GM19043 (cell line): ENCODE results near the gene DOHH.
"Not testable (repeated sequence)": the region's sequence is repeated elsewhere in the genome, so short reads cannot be mapped to it uniquely, and the experiment has no call there.

Source experiments
- ATAC-seq: cut with Tn5 transposase; IDR thresholded peaks from one replicate; pipeline ENCODE4 v1.9.1; 2021; ENCODE audit warnings: low read depth; ENCODE audit not compliant: unreplicated experiment

DOHH gene

DNA sequence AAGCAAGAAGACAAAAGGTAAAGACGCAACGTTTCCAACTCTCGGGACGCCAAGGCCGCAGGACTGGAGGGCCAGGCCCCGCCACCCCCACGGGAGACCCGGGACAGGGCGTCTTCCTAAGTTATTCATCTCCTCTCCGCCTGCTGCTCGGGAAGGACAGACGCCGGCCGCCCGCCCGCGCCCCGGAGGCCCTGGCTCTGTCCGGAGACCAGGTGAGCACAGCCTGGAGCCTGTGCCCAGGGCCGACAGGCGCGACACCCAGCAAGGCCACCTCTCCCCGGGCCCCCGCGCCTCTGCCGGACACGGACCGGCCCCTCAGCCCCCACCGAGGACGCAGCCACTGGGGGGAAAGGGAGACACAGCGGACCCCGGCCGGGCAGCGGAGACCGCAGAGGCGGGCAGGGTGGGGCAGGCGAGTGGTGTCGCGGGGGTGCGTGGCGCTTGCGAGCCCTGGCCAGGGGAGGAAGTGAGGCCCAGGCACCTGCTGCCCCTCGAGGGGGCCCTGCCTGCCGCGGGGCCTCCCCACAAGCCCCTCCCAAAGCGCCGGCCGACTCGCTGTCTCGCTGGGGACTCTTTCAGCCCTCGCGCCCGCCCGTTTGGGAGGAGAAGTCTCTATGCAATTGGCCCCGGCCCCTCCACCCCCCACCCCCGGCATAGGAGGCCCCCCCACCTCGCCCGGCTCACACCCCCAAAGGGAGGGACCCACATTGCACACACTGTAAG is 37.3 kb downstream of the DOHH start:
- ATAC-seq, result no peak

DNA sequence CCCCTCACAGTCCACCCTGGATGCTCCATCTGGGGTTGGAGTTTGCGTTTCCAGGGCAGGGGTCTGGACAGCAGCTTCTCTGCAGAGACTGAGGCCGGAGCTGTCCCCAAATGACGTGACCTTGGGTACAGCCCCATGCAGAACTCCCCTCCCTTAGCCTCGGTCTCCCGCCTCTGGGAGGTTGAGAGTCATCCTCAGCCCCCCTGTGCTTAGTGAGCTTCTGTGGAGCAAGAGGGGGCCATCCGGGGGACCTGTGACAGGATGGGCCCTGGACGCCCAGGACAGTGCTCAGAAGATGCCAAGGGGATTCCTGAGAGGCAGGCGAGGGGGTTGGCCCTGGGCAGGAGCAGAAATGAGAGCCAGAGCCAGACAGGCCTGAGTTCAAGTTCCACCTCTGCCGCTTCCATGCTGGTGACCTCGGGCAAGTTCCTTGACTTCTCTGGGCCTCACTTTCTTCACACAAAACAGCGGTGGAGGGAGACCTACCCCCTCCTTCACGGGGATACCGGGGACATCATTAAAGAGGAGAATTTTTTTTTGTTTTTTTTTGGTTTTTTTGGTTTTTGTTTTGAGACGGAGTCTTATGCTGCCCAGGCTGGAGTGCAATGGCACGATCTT is 40.4 kb downstream of the DOHH start:
- ATAC-seq, result no peak

DNA sequence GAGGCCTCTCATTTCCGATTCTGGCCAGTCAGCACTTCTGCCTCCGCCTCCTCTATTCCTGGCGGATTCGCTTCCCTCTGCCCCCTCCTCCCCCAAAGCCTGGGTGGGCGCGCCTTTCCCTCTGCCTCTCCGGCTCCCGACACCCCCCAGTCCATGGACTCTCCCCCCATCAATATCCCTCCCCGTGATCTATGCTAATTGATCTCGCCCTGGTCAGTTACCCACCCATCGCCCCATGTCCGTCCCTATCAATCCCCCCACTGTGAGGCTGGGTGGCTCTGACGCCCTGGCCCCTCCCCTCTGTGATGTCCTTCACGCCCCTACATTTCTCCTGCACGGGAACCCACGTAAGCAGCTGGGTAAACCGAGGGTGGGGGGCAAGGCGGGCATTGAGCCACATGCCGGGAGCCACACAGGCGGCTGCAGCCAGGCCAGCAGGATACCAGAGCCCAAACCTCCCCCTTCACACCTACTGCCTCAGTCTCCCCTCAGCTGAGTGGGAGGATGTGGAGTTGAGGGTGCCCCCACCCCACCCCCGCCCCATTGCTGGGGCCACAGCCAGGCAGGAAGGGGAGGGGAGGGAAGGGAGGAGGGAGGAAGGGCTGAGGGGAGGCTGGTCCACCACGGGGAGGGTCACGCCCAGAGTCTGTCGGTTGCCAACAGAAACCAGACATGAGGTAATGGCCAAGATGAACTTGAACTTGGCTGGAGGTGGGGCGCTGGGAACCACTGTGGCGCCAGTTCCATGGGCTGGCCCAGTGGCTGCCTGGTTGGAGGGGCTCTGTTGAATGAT is 41.2 kb downstream of the DOHH start:
- no peak for ATAC-seq

- ATAC-seq, result no peak
Measured at GRCh38 chr19:3458229-3459088, 42.0 kb downstream of the DOHH start.

GRCh38 chr19:3457528-3458228 is 42.8 kb downstream of the DOHH start:
- no peak for ATAC-seq

DNA sequence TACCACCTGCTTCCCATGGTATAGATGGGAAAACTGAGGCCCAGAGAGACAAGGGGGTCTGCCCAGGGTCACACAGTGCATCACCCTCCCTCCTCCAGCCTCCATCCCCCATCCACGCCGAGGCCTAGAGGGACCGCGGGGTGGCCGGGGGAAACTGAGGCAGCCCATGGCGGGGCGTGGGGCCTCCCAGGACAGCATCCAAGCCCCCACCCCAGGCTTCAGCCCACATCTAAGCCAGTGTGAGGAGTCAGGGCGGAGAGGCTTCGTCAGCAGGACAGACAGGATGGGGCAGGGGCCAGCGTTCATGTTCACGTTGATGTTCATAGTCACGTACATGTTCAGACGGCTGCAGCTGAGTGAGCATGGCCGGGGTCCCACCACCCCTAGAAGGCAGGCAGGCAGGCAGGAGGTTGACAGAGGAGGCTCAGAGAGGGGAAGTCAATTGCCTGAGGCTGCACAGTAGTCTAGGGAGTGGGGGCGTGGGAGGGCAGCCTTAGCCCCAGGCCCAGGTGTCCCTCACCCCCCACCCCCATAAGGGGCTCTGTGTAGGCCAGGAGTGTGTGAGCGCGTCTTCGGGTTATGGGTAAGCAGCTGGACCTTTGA is 43.4 kb downstream of the DOHH start:
- no peak for ATAC-seq

GRCh38 chr19:3455960-3456601 is 44.4 kb downstream of the DOHH start:
- ATAC-seq, result no peak

DNA sequence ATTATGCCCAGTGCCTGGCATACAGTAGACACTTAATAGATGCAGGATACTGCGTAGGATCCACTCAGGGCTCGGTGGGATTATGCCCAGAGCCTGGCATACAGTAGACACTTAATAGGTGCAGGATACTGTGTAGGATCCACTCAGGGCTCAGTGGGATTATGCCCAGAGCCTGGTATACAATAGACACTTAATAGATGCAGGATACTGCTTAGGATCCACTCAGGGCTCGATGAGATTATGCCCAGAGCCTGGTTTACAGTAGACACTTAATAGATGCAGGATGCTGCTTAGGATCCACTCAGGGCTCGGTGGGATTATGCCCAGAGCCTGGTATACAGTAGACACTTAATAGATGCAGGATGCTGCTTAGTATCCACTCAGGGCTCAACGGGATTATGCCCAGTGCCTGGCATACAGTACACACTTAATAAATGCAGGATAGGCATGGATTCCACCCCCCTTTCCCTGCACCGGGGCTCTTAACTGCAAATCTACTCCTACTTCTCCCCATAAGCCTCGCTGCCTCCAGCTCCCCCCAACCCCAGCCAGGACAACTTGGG is 45.0 kb downstream of the DOHH start:
- ATAC-seq, result no peak

GRCh38 chr19:3454656-3455392 is 45.6 kb downstream of the DOHH start:
- no peak for ATAC-seq

GRCh38 chr19:3453840-3454239 is 46.6 kb downstream of the DOHH start:
- no peak for ATAC-seq

DNA sequence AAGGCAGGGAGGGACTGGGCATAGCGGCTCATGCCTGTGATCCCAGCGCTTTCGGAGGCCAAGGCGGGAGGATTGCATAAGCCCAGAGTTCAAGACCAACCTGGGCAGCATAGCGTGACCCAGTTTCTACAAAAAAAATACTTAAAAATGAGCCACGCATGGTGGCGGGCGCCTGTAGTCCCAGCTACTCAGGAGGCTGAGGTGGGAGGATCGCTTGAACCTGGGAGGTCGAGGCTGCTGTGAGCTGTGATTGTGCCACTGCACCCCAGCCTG is 47.6 kb downstream of the DOHH start:
- ATAC-seq, result not testable (repeated sequence)

- ATAC-seq, result no peak
Measured at GRCh38 chr19:3452171-3452941, 48.1 kb downstream of the DOHH start.

GRCh38 chr19:3451451-3451866 is 49.0 kb downstream of the DOHH start:
- ATAC-seq, result no peak

- no peak for ATAC-seq
Measured at GRCh38 chr19:3450796-3451411, 49.6 kb downstream of the DOHH start.

- no peak for ATAC-seq
Measured at GRCh38 chr19:3448616-3449334, 51.7 kb downstream of the DOHH start.

- not testable (repeated sequence) for ATAC-seq
Measured at GRCh38 chr19:3446657-3447056, 53.8 kb downstream of the DOHH start.
